AG10803 (cell line): ENCODE data around the gene TNFRSF18.

Experiments used
- DNase-seq: peaks from one replicate; pipeline ENCODE4 v3.0.0; 2010; ENCODE audit warnings: low read depth
- H3K4me3 ChIP-seq: 2 replicates; pipeline ENCODE4 v1.5.1; 2011; ENCODE audit warnings: mild to moderate bottlenecking, low read length, control low read depth
- TF ChIP-seq, protein P1 (sequence below): conservative IDR thresholded peaks from 2 replicates; pipeline ENCODE4 v1.5.1; 2011; ENCODE audit warnings: mild to moderate bottlenecking, low read length, control low read depth, inconsistent platforms

TNFRSF18 gene

DNA sequence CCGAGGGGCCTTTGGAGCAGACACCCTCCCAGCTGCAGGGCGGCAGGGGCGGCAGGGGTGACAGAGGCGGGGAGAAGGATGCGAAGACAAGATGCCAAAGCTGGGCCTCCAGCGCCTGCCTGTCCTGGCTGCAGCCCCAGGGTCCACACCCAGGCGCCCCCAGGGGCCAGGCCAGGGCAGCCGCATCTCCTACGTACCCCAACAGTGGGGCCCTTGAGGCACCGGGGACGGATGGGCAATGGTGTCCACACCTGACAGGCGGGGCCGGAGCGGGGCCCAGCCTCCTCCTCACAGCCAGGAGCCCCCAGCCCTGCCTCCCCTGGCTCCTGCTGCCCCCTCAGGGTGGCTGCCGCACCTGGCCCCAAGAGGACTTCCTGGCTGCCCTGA is 32.8 kb upstream of the TNFRSF18 start:
- TF ChIP-seq, protein P1, sequence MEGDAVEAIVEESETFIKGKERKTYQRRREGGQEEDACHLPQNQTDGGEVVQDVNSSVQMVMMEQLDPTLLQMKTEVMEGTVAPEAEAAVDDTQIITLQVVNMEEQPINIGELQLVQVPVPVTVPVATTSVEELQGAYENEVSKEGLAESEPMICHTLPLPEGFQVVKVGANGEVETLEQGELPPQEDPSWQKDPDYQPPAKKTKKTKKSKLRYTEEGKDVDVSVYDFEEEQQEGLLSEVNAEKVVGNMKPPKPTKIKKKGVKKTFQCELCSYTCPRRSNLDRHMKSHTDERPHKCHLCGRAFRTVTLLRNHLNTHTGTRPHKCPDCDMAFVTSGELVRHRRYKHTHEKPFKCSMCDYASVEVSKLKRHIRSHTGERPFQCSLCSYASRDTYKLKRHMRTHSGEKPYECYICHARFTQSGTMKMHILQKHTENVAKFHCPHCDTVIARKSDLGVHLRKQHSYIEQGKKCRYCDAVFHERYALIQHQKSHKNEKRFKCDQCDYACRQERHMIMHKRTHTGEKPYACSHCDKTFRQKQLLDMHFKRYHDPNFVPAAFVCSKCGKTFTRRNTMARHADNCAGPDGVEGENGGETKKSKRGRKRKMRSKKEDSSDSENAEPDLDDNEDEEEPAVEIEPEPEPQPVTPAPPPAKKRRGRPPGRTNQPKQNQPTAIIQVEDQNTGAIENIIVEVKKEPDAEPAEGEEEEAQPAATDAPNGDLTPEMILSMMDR = no peak
- no peak for DNase-seq
- H3K4me3 ChIP-seq = no peak overlapping the region

DNA sequence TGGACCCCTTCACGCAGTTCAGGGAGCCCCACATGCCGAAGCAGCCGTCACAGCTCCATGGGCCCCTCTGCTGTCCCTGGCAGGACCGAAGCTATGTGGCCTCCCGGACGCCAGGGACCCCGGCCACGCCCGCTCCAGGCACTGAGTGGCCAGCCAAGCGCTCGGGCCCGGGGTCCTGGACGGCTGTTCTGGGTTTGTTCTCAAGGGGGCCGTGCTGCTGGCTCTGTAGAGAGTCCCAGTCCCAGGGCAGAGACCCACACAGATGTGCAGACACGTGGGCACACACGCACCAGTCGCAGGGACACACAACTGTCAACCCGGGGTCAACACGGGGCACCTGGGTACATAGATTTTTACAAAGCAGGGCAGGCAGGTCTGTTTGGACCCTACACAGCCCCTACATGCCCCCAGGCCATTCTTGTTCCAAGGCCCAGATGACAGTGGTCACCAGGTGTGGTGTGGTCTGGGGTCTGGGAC is 32.3 kb upstream of the TNFRSF18 start:
- TF ChIP-seq, protein P1 = no peak
- DNase-seq = no peak
- no peak overlapping the region for H3K4me3 ChIP-seq

DNA sequence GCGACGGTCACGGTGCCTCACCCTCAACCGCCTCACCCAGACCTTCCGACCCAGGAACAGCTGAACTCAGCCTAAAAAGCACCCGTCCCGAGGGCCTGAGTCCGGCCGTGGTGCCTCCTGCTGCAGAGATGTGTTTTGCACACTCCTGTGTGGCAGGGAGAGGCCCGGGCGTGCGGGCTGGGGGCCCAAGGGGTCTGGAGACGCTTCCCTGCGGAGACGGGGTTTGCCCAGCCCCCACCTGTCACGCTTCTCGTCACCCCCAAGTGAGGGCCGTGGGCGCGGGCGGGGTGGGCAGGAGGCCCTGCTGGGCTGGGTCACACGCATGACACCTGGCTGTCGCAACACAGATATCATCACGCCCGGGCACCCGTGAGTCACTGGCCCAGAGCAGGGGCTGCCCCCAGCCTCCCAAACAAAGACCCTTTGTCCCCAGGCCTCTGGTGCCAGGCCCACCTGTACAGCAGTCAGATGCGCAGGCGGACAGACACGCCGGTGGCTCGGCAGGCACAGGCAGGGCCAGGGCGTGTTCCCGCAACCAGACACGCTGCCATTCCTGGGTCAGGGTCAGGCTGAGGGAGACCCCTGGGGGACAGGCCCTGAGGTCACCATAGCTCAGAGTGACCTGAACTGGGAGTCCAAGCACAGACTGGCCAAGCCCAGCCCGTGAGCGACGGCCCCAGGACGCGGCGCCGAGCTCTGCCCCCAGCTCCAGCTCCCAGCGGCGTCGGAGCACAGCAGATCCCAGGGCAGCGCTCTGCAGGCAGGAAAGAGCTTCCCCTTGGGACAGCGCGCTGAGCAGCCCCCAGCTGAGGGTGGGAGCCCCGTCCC is 31.7 kb upstream of the TNFRSF18 start:
- H3K4me3 ChIP-seq = no peak overlapping the region
- no peak for DNase-seq
- TF ChIP-seq, protein P1 = no peak

DNA sequence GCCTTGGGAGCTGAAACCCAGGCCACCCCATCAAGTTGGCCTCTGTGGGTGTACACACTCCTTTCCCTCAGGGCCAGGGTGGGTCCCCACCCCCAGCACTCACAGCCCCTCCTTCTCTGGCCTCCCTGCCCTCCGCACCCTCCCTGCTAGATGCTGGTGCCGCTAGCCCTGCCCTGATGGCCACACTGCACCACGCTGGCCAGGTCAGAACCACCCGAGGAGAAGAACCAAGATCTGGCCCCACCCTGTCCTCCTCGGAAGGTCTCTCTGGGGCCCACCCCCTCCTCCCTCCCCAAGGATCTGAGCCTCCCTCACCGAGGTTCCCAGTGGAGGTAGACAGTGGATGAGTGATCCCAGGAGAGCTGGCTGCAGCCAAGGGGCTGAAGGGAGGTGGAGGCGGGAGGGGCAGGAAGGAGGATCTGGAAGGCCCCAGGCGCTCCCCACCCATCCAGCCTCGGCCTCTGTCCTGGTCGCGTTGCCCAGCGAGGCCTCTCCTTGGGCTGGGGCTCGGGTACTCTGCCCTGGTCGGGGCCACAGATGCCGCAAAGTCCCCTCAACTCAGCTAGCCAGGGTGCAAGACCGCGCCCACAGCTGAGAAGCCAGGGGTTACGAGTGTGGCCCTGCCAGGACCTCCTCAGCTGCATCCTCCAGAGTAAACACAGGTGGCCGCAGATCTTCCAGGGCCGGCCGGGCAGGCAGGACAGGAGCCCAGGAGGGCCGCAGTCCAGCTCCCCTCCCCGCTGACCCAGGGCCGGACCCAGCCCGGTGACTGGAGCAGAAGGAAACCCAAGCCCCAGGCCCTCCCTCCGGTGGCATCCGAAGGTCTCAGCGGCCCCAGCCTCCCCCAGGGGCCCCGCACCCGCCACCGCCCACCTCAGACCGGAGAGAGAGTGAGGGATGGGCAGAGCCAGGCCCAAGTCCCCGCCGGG is 30.8 kb upstream of the TNFRSF18 start:
- TF ChIP-seq, protein P1 = no peak
- H3K4me3 ChIP-seq = no peak overlapping the region
- DNase-seq = no peak

DNA sequence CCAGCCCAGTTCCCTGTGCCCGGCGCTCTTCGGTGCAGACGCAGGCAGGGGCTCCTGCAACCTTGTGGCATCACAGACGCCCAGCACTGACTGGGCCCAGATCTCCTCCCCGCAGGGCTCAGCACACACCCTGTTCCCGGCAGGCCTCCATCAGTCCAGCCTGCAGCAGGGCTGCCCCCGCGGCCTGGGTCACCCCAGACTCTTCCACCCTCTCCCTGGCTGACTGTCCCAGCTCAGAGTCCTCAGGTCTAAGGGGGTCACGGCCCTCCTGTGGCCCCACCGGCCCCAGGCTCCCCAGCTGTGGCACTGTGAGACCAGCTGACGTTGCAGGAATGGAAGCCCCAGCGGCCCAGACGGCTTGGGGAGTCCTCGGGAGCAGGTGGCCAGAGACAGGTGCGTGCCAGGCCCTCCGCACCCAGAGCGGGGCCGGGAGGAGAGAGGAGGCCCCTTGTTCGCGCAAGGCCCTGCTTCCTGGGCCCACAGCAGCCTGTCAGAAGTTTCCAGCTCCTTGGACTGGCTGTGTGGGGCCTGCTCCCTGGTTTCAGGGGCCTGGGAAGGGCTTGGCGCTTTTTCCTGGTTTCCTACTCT is 29.9 kb upstream of the TNFRSF18 start:
- H3K4me3 ChIP-seq = no peak overlapping the region
- TF ChIP-seq, protein P1 = no peak
- no peak for DNase-seq

DNA sequence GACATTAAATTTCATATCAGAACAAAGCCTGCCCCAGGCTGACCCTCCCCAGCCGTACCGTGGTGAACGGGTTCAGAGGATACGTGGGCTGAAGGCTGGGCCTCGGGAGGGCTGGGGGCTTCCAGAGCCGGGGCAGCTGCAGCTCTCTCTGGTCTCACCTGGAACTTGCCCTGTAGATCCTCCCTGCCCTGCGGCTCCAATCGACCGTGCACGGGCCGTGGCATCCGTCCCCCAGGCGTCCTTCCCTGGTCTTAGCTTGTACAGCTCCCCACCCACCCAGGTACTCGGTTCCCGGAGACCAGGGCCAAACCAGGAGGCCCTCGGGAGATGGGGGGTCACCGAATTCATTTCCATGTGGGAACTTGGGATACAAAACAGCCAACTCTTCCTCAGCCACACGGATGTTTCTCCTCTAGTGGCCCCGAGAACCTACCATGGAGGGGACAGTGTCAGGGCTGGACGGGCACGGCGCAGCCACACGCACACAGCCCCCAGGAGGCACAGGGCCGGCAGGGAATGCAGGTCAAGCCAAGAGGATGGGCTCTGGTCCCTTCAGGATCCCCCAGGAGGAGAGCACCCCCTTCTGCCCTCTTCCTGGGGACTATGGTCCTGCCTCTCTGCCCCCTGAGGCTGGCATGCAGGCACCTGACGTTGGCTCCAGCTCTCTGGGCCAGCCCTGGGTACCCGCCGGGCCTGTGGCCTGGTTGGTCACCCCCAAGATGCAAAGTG is 28.8 kb upstream of the TNFRSF18 start:
- no peak for DNase-seq
- H3K4me3 ChIP-seq = no peak overlapping the region
- TF ChIP-seq, protein P1 = no peak
